Naive thymus-derived CD4-positive, alpha-beta T cell (primary cell): Measurements from ENCODE around the gene MBD6. TPM values are rescaled to one million over a fixed set of nuclear protein-coding genes. Genes with fewer than 3 reads are reported as not detected.

Source experiments
- ATAC-seq: fragments of 150-1000 bp; cut with Tn5 transposase; 2 replicates; pipeline ENCODE4 v1.10.0; 2021; ENCODE audit warnings: mild to moderate bottlenecking, moderate library complexity
- CTCF ChIA-PET: fragments of 350-600 bp; sonication (Branson Sonifier 250); formaldehyde crosslinking; loops from one replicate; lab custom pipeline; 2021; ENCODE audit warnings: antibody characterized with exemption; lab: Charles Lee
- POLR2A ChIA-PET: fragments of 350-600 bp; sonication (Branson Sonifier 250); formaldehyde crosslinking; loops from one replicate; lab custom pipeline; 2021; ENCODE audit warnings: antibody characterized with exemption, inconsistent platforms; lab: Charles Lee
- DNase-seq, 9 donors: peaks; one replicate each; pipeline versions ENCODE4 v3.0.0 to v3.0.0-alpha.2; 2020 to 2022; ENCODE audit warnings: mixed read lengths in 1 of 9
- H3K27ac ChIP-seq: one replicate; pipeline ENCODE4 v1.7.0; 2013; ENCODE audit warnings: mild to moderate bottlenecking, low read depth, low read length, moderate library complexity
- H3K27me3 ChIP-seq, 2 donors: one replicate each; pipeline ENCODE4 v1.7.0; 2013; ENCODE audit warnings: low read length in 2 of 2, mild to moderate bottlenecking in 2 of 2, moderate library complexity in 2 of 2; ENCODE audit not compliant: control insufficient read depth in 2 of 2, insufficient read depth in 2 of 2
- H3K36me3 ChIP-seq, 3 experiments: 1 replicate in 2 of 3; 2 replicates in 1 of 3; pipeline ENCODE4 v1.7.0; 2013; ENCODE audit warnings: low read length in 3 of 3, mild to moderate bottlenecking in 3 of 3, moderate library complexity in 1 of 3; ENCODE audit not compliant: insufficient read depth in 3 of 3, control insufficient read depth in 2 of 3
- H3K4me1 ChIP-seq, 2 donors: one replicate each; pipeline ENCODE4 v1.7.0; 2013; ENCODE audit warnings: low read length in 2 of 2, mild to moderate bottlenecking in 2 of 2, moderate library complexity in 1 of 2; ENCODE audit not compliant: control insufficient read depth in 2 of 2, insufficient read depth in 2 of 2
- H3K4me3 ChIP-seq: 2 replicates; pipeline ENCODE4 v1.7.0; 2013; ENCODE audit warnings: mild to moderate bottlenecking, low read length
- H3K9me3 ChIP-seq, 3 experiments: 1 replicate in 2 of 3; 2 replicates in 1 of 3; pipeline ENCODE4 v1.7.0; 2013; ENCODE audit warnings: low read length in 3 of 3; ENCODE audit not compliant: control insufficient read depth in 2 of 3
- H3K27ac Mint-ChIP-seq, 9 donors: one replicate each; pipeline ENCODE4 v1.8.0; 2020 to 2022; ENCODE audit warnings: mixed read lengths in 9 of 9, mild to moderate bottlenecking in 8 of 9, moderate library complexity in 5 of 9, inconsistent platforms in 2 of 9
- H3K27me3 Mint-ChIP-seq, 5 donors: one replicate each; pipeline ENCODE4 v1.8.0; 2021 to 2022; ENCODE audit warnings: mixed read lengths in 5 of 5, mild to moderate bottlenecking in 1 of 5
- H3K36me3 Mint-ChIP-seq, 5 donors: one replicate each; pipeline ENCODE4 v1.8.0; 2020 to 2022; ENCODE audit warnings: mixed read lengths in 5 of 5, mild to moderate bottlenecking in 3 of 5, inconsistent platforms in 1 of 5
- H3K4me1 Mint-ChIP-seq, 7 donors: one replicate each; pipeline ENCODE4 v1.8.0; 2020 to 2022; ENCODE audit warnings: mixed read lengths in 7 of 7, mild to moderate bottlenecking in 3 of 7, inconsistent platforms in 1 of 7
- H3K4me3 Mint-ChIP-seq, 10 donors: one replicate each; pipeline ENCODE4 v1.8.0; 2020 to 2022; ENCODE audit warnings: mild to moderate bottlenecking in 10 of 10, mixed read lengths in 10 of 10, moderate library complexity in 6 of 10, inconsistent platforms in 2 of 10
- H3K9me3 Mint-ChIP-seq, 11 donors: one replicate each; pipeline ENCODE4 v1.8.0; 2020 to 2022; ENCODE audit warnings: mixed read lengths in 11 of 11, mild to moderate bottlenecking in 4 of 11, inconsistent platforms in 1 of 11, moderate library complexity in 1 of 11
- intact Hi-C, 2 donors: fragments of 100-400 bp; cut with micrococcal nuclease; formaldehyde crosslinking; loops; one replicate each; pipeline ENCODE4 v1.15.1; 2023
- polyA plus RNA-seq, 2 donors: library from polyadenylated mRNA; unstranded; fragments of 300-500 nt; fragmentation: Illumina TruSeq; gene quantifications; one replicate each; pipeline ENCODE4 v1.2.3, GENCODE V29; 2021
- total RNA-seq, 6 experiments: library from RNA in 5 of 6; stranded (reverse) in 5 of 6; gene quantifications; 1 replicate in 5 of 6; 2 replicates in 1 of 6; pipeline ENCODE4 v1.2.3 and lab custom pipeline; 2021 to 2026

The MBD6 gene
- total and polyA plus RNA-seq, 7 experiments from 2014 or later: 0.50 to 127 (median 108) TPM

- intact Hi-C loops: no loop called here
- peak overlapping the region; percentile 89 to 99 (median 98) for H3K4me3 Mint-ChIP-seq
- H3K27ac Mint-ChIP-seq: peak overlapping the region; percentile 97 to 100 (median 99)
- H3K27ac ChIP-seq: peak overlapping the region; percentile 95
- peaks cover 0 to 28% (median 21%) of the 10 kb centered on the region in 5 donors for H3K36me3 Mint-ChIP-seq
- CTCF ChIA-PET: interaction anchor here (0.6 to 0.9 kb wide), 2 partner anchors 15 to 275 kb away, joined by 3 read pairs; no protein-coding TSS in a partner anchor
- H3K9me3 ChIP-seq: no peaks in the 10 kb centered on the region
- peak overlapping the region; percentile 100 for H3K4me3 ChIP-seq
- POLR2A ChIA-PET: interaction anchor here (0.7 to 2.6 kb wide), 13 partner anchors 10 to 222 kb away, joined by 3 to 50 read pairs (median 4); partner anchors contain the start of genes ARHGAP9 and DCTN2
- peaks cover 0 to 7% (median 0%) of the 10 kb centered on the region in 5 donors for H3K27me3 Mint-ChIP-seq
- H3K27me3 ChIP-seq: no peaks in the 10 kb centered on the region
- H3K4me1 Mint-ChIP-seq: peaks cover 39 to 72% (median 51%) of the 10 kb centered on the region in 7 donors
- peaks cover 0 to 13% (median 0%) of the 10 kb centered on the region in 11 donors for H3K9me3 Mint-ChIP-seq
- no peak for ATAC-seq
- peak in 4 of 9 donors; percentile 10 to 44 (median 19) for DNase-seq
- peaks cover 9 to 38% (median 13%) of the 10 kb centered on the region in 3 experiments for H3K36me3 ChIP-seq
- peaks cover 32 to 40% of the 10 kb centered on the region in 2 donors for H3K4me1 ChIP-seq
These were observed 3.5 kb upstream of the MBD6 start for GRCh38 chr12:57518920-57519795.

- Mint-ChIP-seq H3K9me3 (peaks cover 0 to 14% (median 0%) of the 10 kb centered on the region in 11 donors), H3K27me3 (peaks cover 0 to 7% (median 0%) of the 10 kb centered on the region in 5 donors), H3K27ac (peak overlapping the region; percentile 97 to 100 (median 99)), H3K4me3 (peak overlapping the region; percentile 89 to 99 (median 98)), H3K4me1 (peaks cover 44 to 77% (median 56%) of the 10 kb centered on the region in 7 donors), H3K36me3 (peaks cover 0 to 31% (median 17%) of the 10 kb centered on the region in 5 donors)
- peak overlapping the region; percentile 95 for H3K27ac ChIP-seq
- peak in 5 of 9 donors; percentile 6 to 34 (median 29) for DNase-seq
- peak overlapping the region; percentile 100 for H3K4me3 ChIP-seq
- peaks cover 9 to 38% (median 13%) of the 10 kb centered on the region in 3 experiments for H3K36me3 ChIP-seq
- H3K27me3 ChIP-seq: no peaks in the 10 kb centered on the region
- POLR2A ChIA-PET: interaction anchor here (0.8 to 2.6 kb wide), 13 partner anchors 8 to 221 kb away, joined by 3 to 50 read pairs (median 4); partner anchors contain the start of genes ARHGAP9 and DCTN2
- CTCF ChIA-PET: interaction anchor here (0.9 kb wide), 1 partner anchor 16 kb away, joined by 3 read pairs; no protein-coding TSS in a partner anchor
- intact Hi-C loops: loop anchor here (1.0 to 10.0 kb wide), 19 partner anchors 28 to 1587 kb away; partner anchors contain the start of genes CDK4 (in 2 of the 2), DCTN2 (in 2 of the 2), GLI1 (in 2 of the 2) and NAB2 (in 2 of the 2)
- no peak for ATAC-seq
- no peaks in the 10 kb centered on the region for H3K9me3 ChIP-seq
- H3K4me1 ChIP-seq: peaks cover 32 to 41% of the 10 kb centered on the region in 2 donors
These were observed 2.9 kb upstream of the MBD6 start for GRCh38 chr12:57519796-57520052.

GRCh38 chr12:57520053-57520818 is 2.4 kb upstream of the MBD6 start, which contains the start of gene DDIT3:
Gene DDIT3 (minus strand): TSS chr12:57520514. CDS start chr12:57517406, 3,108 bp downstream.
- ChIA-PET POLR2A (interaction anchor here (0.8 to 2.6 kb wide), 19 partner anchors 8 to 71 kb away, joined by 3 to 50 read pairs (median 4); partner anchors contain the start of genes ARHGAP9, DCTN2 and PIP4K2C), CTCF (interaction anchor here (0.6 to 1.0 kb wide), 3 partner anchors 16 to 71 kb away, joined by 3 to 5 read pairs (median 3); partner anchors contain the start of gene PIP4K2C)
- Histone ChIP-seq H3K27ac (peak within 1 kb of the TSS; percentile 95), H3K4me3 (peak within 1 kb of the TSS; percentile 100), H3K9me3 (no peaks in the 10 kb centered on the region), H3K27me3 (no peaks in the 10 kb centered on the region), H3K36me3 (peaks cover 8 to 38% (median 8%) of the 10 kb centered on the region in 3 experiments), H3K4me1 (peaks cover 32 to 41% of the 10 kb centered on the region in 2 donors)
- Mint-ChIP-seq H3K36me3 (peaks cover 0 to 31% (median 15%) of the 10 kb centered on the region in 5 donors), H3K27ac (peak within 1 kb of the TSS; percentile 97 to 100 (median 99)), H3K4me3 (peak within 1 kb of the TSS; percentile 89 to 99 (median 98)), H3K27me3 (peaks cover 0 to 7% (median 0%) of the 10 kb centered on the region in 5 donors), H3K9me3 (peaks cover 0 to 14% (median 0%) of the 10 kb centered on the region in 11 donors), H3K4me1 (peaks cover 47 to 80% (median 56%) of the 10 kb centered on the region in 7 donors)
- DNase-seq (peak; percentile 98 to 99 (median 99)), ATAC-seq (peak; percentile 89)
- intact Hi-C loops: loop anchor here (1.0 to 10.0 kb wide), 19 partner anchors 27 to 1588 kb away; partner anchors contain the start of genes CDK4 (in 2 of the 2), DCTN2 (in 2 of the 2), GLI1 (in 2 of the 2) and NAB2 (in 2 of the 2)

- H3K27me3 Mint-ChIP-seq: peaks cover 0 to 7% (median 0%) of the 10 kb centered on the region in 5 donors
- Histone ChIP-seq H3K36me3 (peaks cover 0 to 38% (median under 1%) of the 10 kb centered on the region in 3 experiments), H3K9me3 (no peaks in the 10 kb centered on the region), H3K4me3 (peak overlapping the region; percentile 68), H3K27ac (peak overlapping the region; percentile 91), H3K27me3 (no peaks in the 10 kb centered on the region), H3K4me1 (peaks cover 32 to 41% of the 10 kb centered on the region in 2 donors)
- intact Hi-C loops: loop anchor here (1.0 to 10.0 kb wide), 11 partner anchors 61 to 1705 kb away; partner anchors contain the start of genes NAB2 (in 2 of the 2), DGKA (in 1 of the 2), NACA (in 1 of the 2) and RPL41 (in 1 of the 2)
- ChIA-PET POLR2A (interaction anchor here (1.0 to 2.6 kb wide), 7 partner anchors 9 to 60 kb away, joined by 3 to 50 read pairs (median 4); partner anchors contain the start of genes ARHGAP9 and DCTN2), CTCF (interaction anchor here (1.0 kb wide), 1 partner anchor 63 kb away, joined by 5 read pairs; no protein-coding TSS in a partner anchor)
- ATAC-seq (no peak), DNase-seq (peak in 4 of 9 donors; percentile 24 to 40 (median 32))
- H3K4me1 Mint-ChIP-seq: peaks cover 47 to 69% (median 57%) of the 10 kb centered on the region in 7 donors
- peaks cover 0 to 14% (median 0%) of the 10 kb centered on the region in 11 donors for H3K9me3 Mint-ChIP-seq
- peak overlapping the region; percentile 89 to 99 (median 98) for H3K4me3 Mint-ChIP-seq
- H3K36me3 Mint-ChIP-seq: peaks cover 0 to 24% (median 5%) of the 10 kb centered on the region in 5 donors
- H3K27ac Mint-ChIP-seq: peak overlapping the region; percentile 97 to 100 (median 99)
These were observed 1.1 kb upstream of the MBD6 start for GRCh38 chr12:57521525-57522010.
